ENCODE measurements around the gene EXOSC10. TPM values are rescaled to one million over a fixed set of nuclear protein-coding genes. Genes with fewer than 3 reads are reported as not detected.

The EXOSC10 gene
- total and polyA plus RNA-seq, 2 of the 13 experiments (the other 11 are each of a cell fraction or from before 2014, with no cell fraction given): 48.4 to 67.6 TPM

- TF ChIP-seq MNT (IDR thresholded peaks at IDR 0.05) (no peak), ZMAT3 (CRISPR knock-in tag; conservative IDR thresholded peaks at IDR 0.05) (0 out of 2 replicates have a peak, but pooled peaks have one; percentile 26), GTF2F1 (IDR thresholded peaks at IDR 0.05; ENCODE audit: low read length) (no peak), ZFP62 (CRISPR knock-in tag; IDR thresholded peaks at IDR 0.05) (no peak), ZNF878 (CRISPR knock-in tag; IDR thresholded peaks at IDR 0.05) (no peak), SCMH1 (CRISPR knock-in tag; IDR thresholded peaks at IDR 0.05; ENCODE audit: borderline replicate concordance) (no peak), MLX (CRISPR knock-in tag; IDR thresholded peaks at IDR 0.05) (no peak), ZFP36L2 (CRISPR knock-in tag; IDR thresholded peaks at IDR 0.05) (no peak), LRRFIP1 (CRISPR knock-in tag; conservative IDR thresholded peaks at IDR 0.05) (no peak), ZNF761 (CRISPR knock-in tag; conservative IDR thresholded peaks at IDR 0.05) (0 out of 2 replicates have a peak, but pooled peaks have one; percentile 60), FOXA1 (IDR thresholded peaks at IDR 0.05) (no peak), FOXA1 (CRISPR knock-in tag; IDR thresholded peaks at IDR 0.05) (peak; percentile 29), HOXD1 (CRISPR knock-in tag; IDR thresholded peaks at IDR 0.05) (0 out of 2 replicates have a peak, but pooled peaks have one; percentile 27), GFI1 (CRISPR knock-in tag; IDR thresholded peaks at IDR 0.05; ENCODE audit: borderline replicate concordance) (no peak), CREM (IDR thresholded peaks at IDR 0.05) (no peak), CREM (CRISPR knock-in tag; IDR thresholded peaks at IDR 0.05) (no peak), IRF1 (CRISPR knock-in tag; IDR thresholded peaks at IDR 0.05; ENCODE audit: low read depth) (no peak), MED8 (CRISPR knock-in tag; IDR thresholded peaks at IDR 0.05; ENCODE audit: insufficient replicate concordance) (peak; percentile 29), ADNP (CRISPR knock-in tag; IDR thresholded peaks at IDR 0.05) (no peak), SP140L (CRISPR knock-in tag; IDR thresholded peaks at IDR 0.05; ENCODE audit: borderline replicate concordance) (no peak), ZNF687 (CRISPR knock-in tag; IDR thresholded peaks at IDR 0.05) (peak; percentile 93)
Observed at GRCh38 chr1:11046625-11047365, 52.9 kb downstream of the EXOSC10 start, which contains the start of gene MASP2 (continued).

Data from HepG2 (cell line).